ENCODE results near the gene ADGRG6.

The ADGRG6 gene

DNA sequence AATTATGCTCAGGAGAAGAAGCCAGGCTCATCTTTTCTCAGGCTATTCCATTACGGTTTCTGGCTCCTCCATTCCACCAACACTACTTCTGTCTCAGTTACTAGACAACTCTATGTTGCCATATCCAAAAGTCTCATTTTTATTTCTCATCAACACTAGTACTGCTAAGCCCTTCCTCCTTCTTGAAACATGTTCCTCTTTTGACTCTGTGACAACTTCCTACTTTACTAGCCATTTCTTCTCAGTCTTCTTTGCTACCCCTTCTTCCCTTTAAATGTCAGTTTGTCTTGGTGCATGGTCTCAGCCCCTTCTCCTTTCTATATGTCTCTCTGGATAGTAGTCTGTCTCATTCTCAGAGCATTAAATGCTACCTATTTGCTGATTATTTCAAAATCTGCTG is 7.1 kb upstream of the ADGRG6 start:
- no peaks in the 10 kb centered on the region for H3K36me3 ChIP-seq (ENCODE audit: control insufficient read depth in 2 of 2, insufficient read depth in 1 of 2, low read length in 2 of 2)
- H3K27ac ChIP-seq (ENCODE audit: extremely low read depth, low read depth, low read length), result no peak overlapping the region
- CTCF ChIA-PET, result no interaction called here
- POLR2A ChIA-PET, result no interaction called here
- H3K9me3 ChIP-seq (ENCODE audit: control insufficient read depth, insufficient read depth, low read depth, low read length), result no peaks in the 10 kb centered on the region
- H3K4me3 ChIP-seq (ENCODE audit: low read depth, low read length), result no peak overlapping the region
- TF ChIP-seq ZNF677 (tag by site-specific recombination; IDR thresholded peaks at IDR 0.05) (no peak), PRDM1 (tag by site-specific recombination; IDR thresholded peaks at IDR 0.05) (no peak), ZEB2 (tag by site-specific recombination; IDR thresholded peaks at IDR 0.05) (no peak), ZNF48 (tag by site-specific recombination; IDR thresholded peaks at IDR 0.05) (no peak), ZNF112 (tag by site-specific recombination; IDR thresholded peaks at IDR 0.05) (no peak), ZNF426 (tag by site-specific recombination; IDR thresholded peaks at IDR 0.05) (no peak), ZFP69B (tag by site-specific recombination; IDR thresholded peaks at IDR 0.05) (no peak), ZNF843 (tag by site-specific recombination; IDR thresholded peaks at IDR 0.05) (no peak), ZNF391 (tag by site-specific recombination; IDR thresholded peaks at IDR 0.05; ENCODE audit: borderline replicate concordance, low read depth) (no peak), ZNF274 (IDR thresholded peaks at IDR 0.05; ENCODE audit: low read length) (no peak), ZNF274 (tag by site-specific recombination; IDR thresholded peaks at IDR 0.05; ENCODE audit: borderline replicate concordance) (no peak), ZNF561 (tag by site-specific recombination; IDR thresholded peaks at IDR 0.05; ENCODE audit: borderline replicate concordance) (no peak), SETDB1 (IDR thresholded peaks at IDR 0.05; ENCODE audit: insufficient read length, low read length) (no peak), ZNF24 (tag by site-specific recombination; IDR thresholded peaks at IDR 0.05) (no peak)
- TF ChIP-seq, protein P1, sequence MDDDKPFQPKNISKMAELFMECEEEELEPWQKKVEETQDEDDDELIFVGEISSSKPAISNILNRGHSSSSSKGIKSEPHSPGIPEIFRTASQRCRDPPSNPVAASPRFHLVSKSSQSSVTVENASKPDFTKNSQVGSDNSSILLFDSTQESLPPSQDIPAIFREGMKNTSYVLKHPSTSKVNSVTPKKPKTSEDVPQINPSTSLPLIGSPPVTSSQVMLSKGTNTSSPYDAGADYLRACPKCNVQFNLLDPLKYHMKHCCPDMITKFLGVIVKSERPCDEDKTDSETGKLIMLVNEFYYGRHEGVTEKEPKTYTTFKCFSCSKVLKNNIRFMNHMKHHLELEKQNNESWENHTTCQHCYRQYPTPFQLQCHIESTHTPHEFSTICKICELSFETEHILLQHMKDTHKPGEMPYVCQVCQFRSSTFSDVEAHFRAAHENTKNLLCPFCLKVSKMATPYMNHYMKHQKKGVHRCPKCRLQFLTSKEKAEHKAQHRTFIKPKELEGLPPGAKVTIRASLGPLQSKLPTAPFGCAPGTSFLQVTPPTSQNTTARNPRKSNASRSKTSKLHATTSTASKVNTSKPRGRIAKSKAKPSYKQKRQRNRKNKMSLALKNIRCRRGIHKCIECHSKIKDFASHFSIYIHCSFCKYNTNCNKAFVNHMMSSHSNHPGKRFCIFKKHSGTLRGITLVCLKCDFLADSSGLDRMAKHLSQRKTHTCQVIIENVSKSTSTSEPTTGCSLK (tag by site-specific recombination; IDR thresholded peaks at IDR 0.05), result no peak
- TF ChIP-seq, protein P2, sequence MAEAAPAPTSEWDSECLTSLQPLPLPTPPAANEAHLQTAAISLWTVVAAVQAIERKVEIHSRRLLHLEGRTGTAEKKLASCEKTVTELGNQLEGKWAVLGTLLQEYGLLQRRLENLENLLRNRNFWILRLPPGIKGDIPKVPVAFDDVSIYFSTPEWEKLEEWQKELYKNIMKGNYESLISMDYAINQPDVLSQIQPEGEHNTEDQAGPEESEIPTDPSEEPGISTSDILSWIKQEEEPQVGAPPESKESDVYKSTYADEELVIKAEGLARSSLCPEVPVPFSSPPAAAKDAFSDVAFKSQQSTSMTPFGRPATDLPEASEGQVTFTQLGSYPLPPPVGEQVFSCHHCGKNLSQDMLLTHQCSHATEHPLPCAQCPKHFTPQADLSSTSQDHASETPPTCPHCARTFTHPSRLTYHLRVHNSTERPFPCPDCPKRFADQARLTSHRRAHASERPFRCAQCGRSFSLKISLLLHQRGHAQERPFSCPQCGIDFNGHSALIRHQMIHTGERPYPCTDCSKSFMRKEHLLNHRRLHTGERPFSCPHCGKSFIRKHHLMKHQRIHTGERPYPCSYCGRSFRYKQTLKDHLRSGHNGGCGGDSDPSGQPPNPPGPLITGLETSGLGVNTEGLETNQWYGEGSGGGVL (tag by site-specific recombination; IDR thresholded peaks at IDR 0.05), result no peak
- TF ChIP-seq, protein P3, sequence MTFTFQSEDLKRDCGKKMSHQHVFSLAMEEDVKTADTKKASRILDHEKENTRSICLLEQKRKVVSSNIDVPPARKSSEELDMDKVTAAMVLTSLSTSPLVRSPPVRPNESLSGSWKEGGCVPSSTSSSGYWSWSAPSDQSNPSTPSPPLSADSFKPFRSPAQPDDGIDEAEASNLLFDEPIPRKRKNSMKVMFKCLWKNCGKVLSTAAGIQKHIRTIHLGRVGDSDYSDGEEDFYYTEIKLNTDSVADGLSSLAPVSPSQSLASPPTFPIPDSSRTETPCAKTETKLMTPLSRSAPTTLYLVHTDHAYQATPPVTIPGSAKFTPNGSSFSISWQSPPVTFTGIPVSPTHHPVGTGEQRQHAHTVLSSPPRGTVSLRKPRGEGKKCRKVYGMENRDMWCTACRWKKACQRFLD (tag by site-specific recombination; IDR thresholded peaks at IDR 0.05), result no peak
- TF ChIP-seq, protein P4, sequence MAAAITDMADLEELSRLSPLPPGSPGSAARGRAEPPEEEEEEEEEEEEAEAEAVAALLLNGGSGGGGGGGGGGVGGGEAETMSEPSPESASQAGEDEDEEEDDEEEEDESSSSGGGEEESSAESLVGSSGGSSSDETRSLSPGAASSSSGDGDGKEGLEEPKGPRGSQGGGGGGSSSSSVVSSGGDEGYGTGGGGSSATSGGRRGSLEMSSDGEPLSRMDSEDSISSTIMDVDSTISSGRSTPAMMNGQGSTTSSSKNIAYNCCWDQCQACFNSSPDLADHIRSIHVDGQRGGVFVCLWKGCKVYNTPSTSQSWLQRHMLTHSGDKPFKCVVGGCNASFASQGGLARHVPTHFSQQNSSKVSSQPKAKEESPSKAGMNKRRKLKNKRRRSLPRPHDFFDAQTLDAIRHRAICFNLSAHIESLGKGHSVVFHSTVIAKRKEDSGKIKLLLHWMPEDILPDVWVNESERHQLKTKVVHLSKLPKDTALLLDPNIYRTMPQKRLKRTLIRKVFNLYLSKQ (tag by site-specific recombination; IDR thresholded peaks at IDR 0.05; ENCODE audit: borderline replicate concordance), result no peak
- TF ChIP-seq, protein P5, sequence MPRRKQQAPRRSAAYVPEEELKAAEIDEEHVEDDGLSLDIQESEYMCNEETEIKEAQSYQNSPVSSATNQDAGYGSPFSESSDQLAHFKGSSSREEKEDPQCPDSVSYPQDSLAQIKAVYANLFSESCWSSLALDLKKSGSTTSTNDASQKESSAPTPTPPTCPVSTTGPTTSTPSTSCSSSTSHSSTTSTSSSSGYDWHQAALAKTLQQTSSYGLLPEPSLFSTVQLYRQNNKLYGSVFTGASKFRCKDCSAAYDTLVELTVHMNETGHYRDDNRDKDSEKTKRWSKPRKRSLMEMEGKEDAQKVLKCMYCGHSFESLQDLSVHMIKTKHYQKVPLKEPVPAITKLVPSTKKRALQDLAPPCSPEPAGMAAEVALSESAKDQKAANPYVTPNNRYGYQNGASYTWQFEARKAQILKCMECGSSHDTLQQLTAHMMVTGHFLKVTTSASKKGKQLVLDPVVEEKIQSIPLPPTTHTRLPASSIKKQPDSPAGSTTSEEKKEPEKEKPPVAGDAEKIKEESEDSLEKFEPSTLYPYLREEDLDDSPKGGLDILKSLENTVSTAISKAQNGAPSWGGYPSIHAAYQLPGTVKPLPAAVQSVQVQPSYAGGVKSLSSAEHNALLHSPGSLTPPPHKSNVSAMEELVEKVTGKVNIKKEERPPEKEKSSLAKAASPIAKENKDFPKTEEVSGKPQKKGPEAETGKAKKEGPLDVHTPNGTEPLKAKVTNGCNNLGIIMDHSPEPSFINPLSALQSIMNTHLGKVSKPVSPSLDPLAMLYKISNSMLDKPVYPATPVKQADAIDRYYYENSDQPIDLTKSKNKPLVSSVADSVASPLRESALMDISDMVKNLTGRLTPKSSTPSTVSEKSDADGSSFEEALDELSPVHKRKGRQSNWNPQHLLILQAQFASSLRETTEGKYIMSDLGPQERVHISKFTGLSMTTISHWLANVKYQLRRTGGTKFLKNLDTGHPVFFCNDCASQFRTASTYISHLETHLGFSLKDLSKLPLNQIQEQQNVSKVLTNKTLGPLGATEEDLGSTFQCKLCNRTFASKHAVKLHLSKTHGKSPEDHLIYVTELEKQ (tag by site-specific recombination; IDR thresholded peaks at IDR 0.05; ENCODE audit: borderline replicate concordance), result no peak
- H3K4me1 ChIP-seq (ENCODE audit: control insufficient read depth, insufficient read depth, low read length), result no peaks in the 10 kb centered on the region
